A204.1 (cell line): ENCODE results near the gene ACOXL.
"Not testable (repeated sequence)": the region's sequence is repeated elsewhere in the genome, so short reads cannot be mapped to it uniquely, and the experiment has no call there.

Experiments used
- FAIRE-seq: peaks from 2 replicates; lab custom pipeline; 2012; peaks lifted over from hg19 to GRCh38; lab: Jason Lieb, UNC

ACOXL gene

DNA sequence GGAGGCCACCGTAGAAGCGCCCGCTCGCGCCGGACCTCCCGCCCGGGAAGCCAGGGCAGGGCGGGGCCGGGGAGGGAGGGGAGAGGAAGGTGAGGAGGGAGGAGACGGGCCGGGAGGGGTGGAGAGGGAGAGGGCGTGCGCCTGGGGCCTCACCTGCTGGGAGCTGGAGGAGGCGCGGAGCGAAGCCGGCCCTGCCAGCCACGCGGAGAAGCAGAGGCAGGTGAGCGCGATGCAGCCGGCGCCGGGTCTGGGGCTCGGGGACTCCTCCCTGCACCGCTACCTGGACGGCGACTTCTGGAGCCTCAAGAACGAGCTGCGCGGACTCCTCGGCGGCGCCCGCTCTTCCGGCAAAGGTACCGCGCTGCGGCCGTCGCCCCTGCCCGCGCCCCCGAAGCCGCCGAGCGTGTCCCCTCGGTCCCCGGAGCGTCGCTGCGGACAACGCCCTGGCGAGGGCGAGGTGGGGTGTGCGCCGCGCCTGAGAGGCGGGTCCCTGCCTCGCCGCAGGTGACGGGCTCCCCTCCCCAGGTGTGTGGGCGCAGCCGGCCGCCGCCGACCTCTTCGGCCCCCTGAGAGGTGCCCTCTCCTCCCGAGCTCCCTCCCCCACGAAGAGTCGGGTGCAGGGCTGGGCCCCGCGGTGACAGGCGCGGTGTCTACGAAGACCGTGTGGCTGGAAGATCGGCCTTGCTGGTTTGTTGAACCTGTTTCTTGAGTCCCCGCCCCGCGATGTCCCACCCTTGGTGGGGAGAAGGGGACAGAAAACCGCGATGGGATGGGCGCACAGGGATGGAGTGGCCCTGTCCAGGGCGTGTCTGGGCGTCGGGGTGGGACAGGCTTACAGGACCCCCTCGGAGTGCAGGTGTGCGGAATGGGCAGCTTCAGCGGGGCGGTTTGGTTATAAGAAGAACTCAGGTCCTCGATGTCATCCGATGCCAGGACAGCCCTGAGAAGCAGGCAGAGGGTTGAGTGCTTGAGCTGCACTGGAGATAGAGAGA is at the start of gene ACOXL:
ACOXL (plus strand) TSS at position 152 of the 992 bp plus-strand sequence. CDS start 35,817 bp downstream, outside the sequence.
- no peak for FAIRE-seq

DNA sequence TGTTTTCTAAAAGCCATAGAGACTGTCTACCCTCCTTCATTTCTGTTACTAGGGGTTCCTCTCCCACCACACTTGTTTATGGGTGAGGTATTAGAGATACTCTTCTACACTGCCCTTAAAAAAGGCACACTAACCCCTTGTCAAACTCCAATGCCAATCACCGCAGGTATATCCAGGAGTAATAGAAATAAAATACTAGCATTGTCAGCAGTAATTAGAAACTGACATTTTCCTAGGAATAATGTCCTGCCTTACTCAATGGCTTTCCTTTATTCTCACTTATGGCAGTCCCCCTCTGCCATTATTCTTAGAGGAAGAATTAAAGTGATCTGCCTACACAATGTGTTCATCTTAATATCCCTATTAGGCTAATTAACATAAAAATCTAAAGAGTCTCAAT is 49.5 kb upstream of the ACOXL start:
- FAIRE-seq: no peak

- FAIRE-seq: not testable (repeated sequence)
Observed at GRCh38 chr2:110687775-110688484, 44.4 kb upstream of the ACOXL start.

GRCh38 chr2:110688594-110689091 is 43.7 kb upstream of the ACOXL start:
- no peak for FAIRE-seq

- FAIRE-seq: no peak
Observed at GRCh38 chr2:110690083-110690965, 42.0 kb upstream of the ACOXL start.

GRCh38 chr2:110691612-110692258 is 40.6 kb upstream of the ACOXL start:
- FAIRE-seq: no peak

DNA sequence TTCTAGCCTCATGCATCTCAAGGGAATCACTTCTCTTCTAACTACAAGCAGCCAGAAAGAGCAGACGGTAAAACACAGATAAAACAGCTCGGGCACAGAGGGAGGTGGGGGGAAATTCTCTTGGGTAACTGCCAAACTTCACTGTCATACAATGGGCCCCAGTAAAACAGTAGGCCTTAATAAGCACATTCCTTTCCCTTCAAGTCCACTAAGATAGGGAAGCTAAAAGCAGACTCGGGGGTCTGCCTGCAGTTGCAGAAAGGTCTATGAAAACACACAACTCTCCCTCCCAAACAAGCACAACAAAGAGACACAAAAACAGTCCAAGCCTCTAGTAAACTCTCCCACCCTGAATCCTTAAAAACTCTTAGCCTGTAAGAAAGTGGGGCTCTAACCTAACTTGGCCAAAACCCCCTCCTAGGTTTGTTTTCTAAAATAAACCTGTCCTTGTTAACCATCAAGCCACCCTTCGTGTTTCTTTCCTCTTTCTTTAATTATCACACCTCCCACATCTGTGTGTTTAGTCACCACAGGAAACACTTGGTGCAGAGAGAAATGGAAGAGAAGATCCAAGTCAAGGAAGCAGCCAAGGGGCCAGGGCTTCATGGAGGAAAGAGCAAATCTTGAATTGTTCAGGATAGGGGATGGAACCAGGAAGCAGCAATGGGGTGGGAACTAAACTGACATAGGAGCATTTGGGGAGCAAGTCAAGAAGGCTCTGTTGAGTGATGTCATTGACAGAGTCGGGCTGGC is 37.1 kb upstream of the ACOXL start:
- not testable (repeated sequence) for FAIRE-seq

DNA sequence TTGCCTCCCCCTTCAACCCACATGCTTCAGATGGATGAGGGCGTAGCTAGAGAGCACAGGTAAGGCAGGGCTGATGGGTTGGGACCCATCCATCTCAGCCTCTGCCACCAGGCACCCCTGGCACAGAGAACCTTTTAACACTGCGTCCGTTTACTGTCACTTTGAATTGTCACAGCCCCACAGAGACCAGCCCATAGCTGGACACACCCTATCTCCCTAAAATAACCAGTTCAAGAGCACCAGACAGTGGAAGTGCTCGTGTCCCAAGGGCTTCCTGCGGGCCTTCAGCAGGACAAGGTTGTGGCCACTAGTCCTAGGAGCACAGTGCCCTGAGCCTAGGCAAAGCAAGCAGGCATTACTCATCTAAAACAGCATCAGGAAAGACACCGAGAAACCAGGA is 34.1 kb upstream of the ACOXL start:
- not testable (repeated sequence) for FAIRE-seq

GRCh38 chr2:110702514-110703380 is 29.6 kb upstream of the ACOXL start:
- FAIRE-seq: no peak

- no peak for FAIRE-seq
Observed at GRCh38 chr2:110707386-110707965, 24.9 kb upstream of the ACOXL start.

- no peak for FAIRE-seq
Observed at GRCh38 chr2:110708455-110708854, 23.9 kb upstream of the ACOXL start.

DNA sequence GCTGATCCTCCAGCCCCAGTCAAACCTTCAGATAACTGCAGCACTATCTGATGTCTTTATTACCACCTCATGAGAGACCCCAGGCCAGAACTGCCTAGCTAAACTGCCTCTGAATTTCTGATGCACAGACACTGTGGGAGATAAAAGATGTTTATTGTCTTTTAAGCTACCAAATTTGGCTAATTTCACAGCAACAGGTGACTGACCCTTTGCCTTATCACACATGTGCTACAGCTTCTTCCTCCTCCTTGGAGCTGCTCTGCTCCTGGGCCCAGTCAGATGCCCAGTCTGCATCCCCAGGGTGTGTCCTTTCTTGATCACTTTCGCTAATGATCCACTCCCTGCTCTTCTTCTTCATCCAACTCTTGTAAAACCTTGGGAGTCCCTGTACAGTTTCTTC is 19.6 kb upstream of the ACOXL start:
- no peak for FAIRE-seq

DNA sequence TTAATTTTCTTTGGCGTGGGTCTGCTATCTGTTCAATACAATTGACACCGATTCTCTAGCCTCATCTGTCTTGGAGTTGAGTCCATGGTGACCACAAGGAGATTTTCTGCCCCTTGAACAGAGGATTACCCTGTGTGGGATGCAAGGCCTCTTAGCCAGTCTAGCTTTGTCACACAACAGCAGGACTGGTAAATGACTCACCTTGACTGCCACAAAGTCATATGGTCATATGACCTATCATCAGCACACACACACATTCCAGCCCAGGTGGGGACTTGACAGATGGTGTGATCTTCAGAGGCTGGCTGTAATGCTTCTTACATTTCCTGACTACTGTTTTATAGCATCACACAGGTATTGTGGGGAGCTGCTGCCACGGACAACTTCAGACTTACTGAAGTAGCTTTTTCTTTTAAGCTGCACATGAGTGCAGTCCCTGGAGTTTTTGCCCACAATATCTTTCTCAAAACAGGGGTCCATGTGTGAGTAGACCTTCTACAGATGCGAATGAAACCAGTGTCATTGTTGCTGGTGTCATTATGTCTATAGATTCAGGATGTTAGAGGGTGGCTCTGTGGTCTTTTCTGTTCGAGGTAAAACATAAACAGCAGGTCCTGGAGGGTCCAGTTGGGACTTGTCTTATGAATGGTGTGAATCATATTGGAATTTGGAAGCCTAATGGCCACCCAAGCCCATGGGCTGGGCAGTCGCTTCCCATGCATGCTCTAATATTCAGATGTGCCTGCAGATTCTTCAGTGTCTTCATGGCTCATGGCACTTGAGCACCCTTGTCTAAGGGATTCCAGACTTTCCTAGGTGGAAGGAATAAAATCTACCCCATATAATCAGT is 18.6 kb upstream of the ACOXL start:
- no peak for FAIRE-seq

DNA sequence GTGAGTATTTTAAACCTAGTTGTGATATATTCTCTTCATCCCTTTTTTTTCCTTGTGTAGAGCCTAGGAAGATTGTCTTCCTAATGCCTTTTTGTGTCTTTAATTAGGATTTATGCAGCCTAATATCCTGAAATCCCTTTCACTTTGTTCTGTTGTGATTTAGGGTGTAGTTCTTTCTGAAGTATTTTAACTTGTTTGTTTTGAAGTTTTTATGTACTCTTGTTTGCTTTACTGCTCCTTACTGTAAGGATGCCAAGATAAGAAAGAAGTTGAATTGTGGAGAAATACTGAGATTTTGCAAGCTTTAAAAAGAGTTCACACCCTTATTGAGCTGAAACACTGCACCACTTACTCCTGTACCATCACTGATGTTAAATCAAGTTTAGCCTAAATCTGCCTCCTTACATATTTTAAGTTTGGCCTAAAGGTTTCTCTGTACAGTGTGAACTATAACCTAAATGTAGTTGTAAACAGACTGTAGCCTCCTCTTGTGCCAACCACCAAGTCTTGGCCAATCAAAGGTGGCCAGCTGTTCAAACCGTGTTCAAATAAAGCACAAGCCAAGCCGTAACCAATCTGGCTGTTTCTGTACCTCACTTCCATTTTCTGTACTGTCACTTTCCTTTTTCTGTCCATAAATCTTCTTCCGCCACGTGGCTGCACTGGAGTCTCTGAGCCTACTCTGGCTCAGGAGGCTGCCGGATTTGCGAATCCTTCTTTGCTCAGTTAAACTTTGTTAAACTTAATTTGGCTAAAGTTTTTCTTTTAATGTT is 17.7 kb upstream of the ACOXL start:
- FAIRE-seq: no peak

DNA sequence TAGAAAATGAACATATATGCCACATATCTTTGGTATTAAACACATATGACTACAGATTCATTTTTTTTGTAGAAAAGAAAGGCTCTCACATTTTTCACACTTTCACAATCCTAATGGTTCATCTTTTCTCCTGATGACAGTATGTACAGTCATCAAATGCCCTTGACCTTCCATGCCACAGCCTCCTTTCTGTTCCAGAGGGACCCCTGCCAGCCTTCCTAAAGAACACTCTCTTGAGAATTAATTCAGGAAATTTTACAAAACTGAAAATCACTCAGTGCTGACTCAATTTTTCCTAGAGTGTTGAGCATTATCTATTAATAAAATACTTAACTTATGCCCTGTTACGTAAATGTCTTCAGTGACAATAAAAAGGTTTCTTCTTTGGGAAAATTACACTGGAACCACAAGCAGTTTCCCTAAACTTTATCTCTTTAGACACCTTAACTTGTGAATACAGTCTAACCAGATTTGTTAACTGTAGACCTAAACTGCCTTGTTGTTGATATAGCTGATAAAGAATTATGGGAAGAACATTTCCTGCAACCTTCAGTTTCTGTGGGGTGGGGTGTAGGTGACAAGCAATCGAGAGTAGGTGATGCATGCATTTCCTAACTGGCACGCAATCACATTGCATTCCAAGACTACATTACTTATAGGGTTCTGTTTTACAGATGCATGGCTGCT is 15.3 kb upstream of the ACOXL start:
- no peak for FAIRE-seq

GRCh38 chr2:110717734-110718133 is 14.6 kb upstream of the ACOXL start:
- no peak for FAIRE-seq

DNA sequence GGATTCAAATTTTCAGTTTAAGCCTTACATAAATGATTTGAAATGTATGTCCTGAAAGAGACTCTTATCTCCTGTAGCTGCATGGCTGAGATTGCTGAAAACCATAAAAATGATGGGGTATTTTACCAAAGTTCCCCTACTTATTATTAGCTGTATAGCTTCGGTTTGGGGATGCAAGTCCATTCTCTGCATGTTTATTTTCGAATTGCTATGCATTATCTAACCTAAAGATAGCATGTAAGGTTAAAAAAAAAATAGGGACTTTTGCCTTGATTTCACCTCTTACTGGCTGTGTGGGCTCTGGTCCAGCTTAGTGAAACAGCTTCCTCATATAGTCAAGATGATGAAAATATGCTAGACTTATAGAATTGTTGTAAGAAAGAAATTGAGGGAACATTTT is 14.0 kb upstream of the ACOXL start:
- no peak for FAIRE-seq
